ENCODE data around the gene SMIM17.
"Not testable (repeated sequence)": the region's sequence is repeated elsewhere in the genome, so short reads cannot be mapped to it uniquely, and the experiment has no call there.

Gene SMIM17

GRCh38 chr19:56670401-56670960 lies 27.5 kb downstream of the SMIM17 start:
- DNase-seq (ENCODE audit: insufficient read length, low spot score) (no peak), FAIRE-seq (no peak)
- no peak for TF ChIP-seq CTCF (IDR thresholded peaks at IDR 0.05; ENCODE audit: insufficient read depth, missing control alignments)

- no peak for TF ChIP-seq CTCF (IDR thresholded peaks at IDR 0.05; ENCODE audit: insufficient read depth, missing control alignments)
- no peak for FAIRE-seq
- no peak for DNase-seq (ENCODE audit: insufficient read length, low spot score)
Measured at GRCh38 chr19:56670961-56671612, 28.1 kb downstream of the SMIM17 start.

GRCh38 chr19:56671613-56671994 lies 28.6 kb downstream of the SMIM17 start, which contains the start of gene ZNF835:
ZNF835 (minus strand) TSS chr19:56671757; CDS start chr19:56665198, 6,559 bp downstream.
- DNase-seq (ENCODE audit: insufficient read length, low spot score) (peak; percentile 86), FAIRE-seq (no peak)
- no peak for TF ChIP-seq CTCF (IDR thresholded peaks at IDR 0.05; ENCODE audit: insufficient read depth, missing control alignments)

GRCh38 chr19:56672610-56673009 lies 29.7 kb downstream of the SMIM17 start:
- FAIRE-seq; DNase-seq (ENCODE audit: insufficient read length, low spot score): not testable (repeated sequence)

GRCh38 chr19:56678205-56678604 lies 35.2 kb downstream of the SMIM17 start:
- DNase-seq (ENCODE audit: insufficient read length, low spot score) = no peak
- no peak for TF ChIP-seq CTCF (IDR thresholded peaks at IDR 0.05; ENCODE audit: insufficient read depth, missing control alignments)
- FAIRE-seq = no peak

- DNase-seq (ENCODE audit: insufficient read length, low spot score) (no peak), FAIRE-seq (no peak)
Measured at GRCh38 chr19:56681702-56682101, 38.7 kb downstream of the SMIM17 start.

GRCh38 chr19:56683116-56683515 lies 40.2 kb downstream of the SMIM17 start:
- no peak for DNase-seq (ENCODE audit: insufficient read length, low spot score)
- FAIRE-seq = no peak
- no peak for TF ChIP-seq CTCF (IDR thresholded peaks at IDR 0.05; ENCODE audit: insufficient read depth, missing control alignments)

More at GRCh38 chr19:56681702-56682101, 38.7 kb downstream of the SMIM17 start:
- TF ChIP-seq CTCF (IDR thresholded peaks at IDR 0.05; ENCODE audit: insufficient read depth, missing control alignments) = no peak

All from D721Med (cell line).